Thymus (tissue), 11 donors: Measurements from ENCODE around the gene CCL23. TPM values are rescaled to one million over a fixed set of nuclear protein-coding genes. Genes with fewer than 3 reads are reported as not detected.
"Not testable (repeated sequence)": the region's sequence is repeated elsewhere in the genome, so short reads cannot be mapped to it uniquely, and the experiment has no call there.

Experiments
- DNase-seq, 9 donors: peaks; one replicate each; pipeline ENCODE4 v3.0.0-alpha.2; 2013; ENCODE audit warnings: low spot score in 9 of 9, low read depth in 6 of 9, missing footprints in 1 of 9
- H3K27ac ChIP-seq, 2 donors: one replicate each; pipeline ENCODE4 v1.5.1; 2013; ENCODE audit warnings: control low read depth in 1 of 2, low read depth in 1 of 2, low read length in 1 of 2, mild to moderate bottlenecking in 1 of 2, moderate library complexity in 1 of 2
- H3K27me3 ChIP-seq, 2 donors: one replicate each; pipeline ENCODE4 v1.5.1; 2013; ENCODE audit warnings: low read length in 1 of 2; ENCODE audit not compliant: control insufficient read depth in 2 of 2, insufficient read depth in 1 of 2
- H3K36me3 ChIP-seq, 2 donors: one replicate each; pipeline ENCODE4 v1.5.1; 2013; ENCODE audit warnings: low read length in 1 of 2, mild to moderate bottlenecking in 1 of 2, moderate library complexity in 1 of 2; ENCODE audit not compliant: control insufficient read depth in 2 of 2, insufficient read depth in 2 of 2
- H3K4me1 ChIP-seq, 2 donors: one replicate each; pipeline ENCODE4 v1.5.1; 2013; ENCODE audit warnings: low read length in 2 of 2; ENCODE audit not compliant: control insufficient read depth in 2 of 2, insufficient read depth in 2 of 2
- H3K4me3 ChIP-seq, 2 donors: one replicate each; pipeline ENCODE4 v1.5.1; 2013; ENCODE audit warnings: low read length in 2 of 2, control low read depth in 1 of 2, mild to moderate bottlenecking in 1 of 2
- H3K9me3 ChIP-seq, 2 donors: one replicate each; pipeline ENCODE4 v1.5.1; 2013; ENCODE audit warnings: low read length in 1 of 2, mild to moderate bottlenecking in 1 of 2; ENCODE audit not compliant: control insufficient read depth in 2 of 2, insufficient read depth in 1 of 2
- WGBS: extraction: QIAGEN DNeasy Blood & Tissue Kit; methylation state at CpG from one replicate; pipeline ENCODE4 v1.1.7; 2013; 5-methylcytosine and 5-hydroxymethylcytosine counted together
- polyA plus RNA-seq: library from polyadenylated mRNA; stranded (reverse); fragments of 200-250 nt; gene quantifications from one replicate; pipeline ENCODE4 v1.2.3, GENCODE V29; 2013
- total RNA-seq: library from RNA; stranded (reverse); fragments of 120-200 nt; gene quantifications from one replicate; pipeline ENCODE4 v1.2.4, GENCODE V29; 2013
- donor health status: healthy.

CCL23 gene
- total and polyA plus RNA-seq, 2 donors = 0.61 to 4.2 TPM

DNA sequence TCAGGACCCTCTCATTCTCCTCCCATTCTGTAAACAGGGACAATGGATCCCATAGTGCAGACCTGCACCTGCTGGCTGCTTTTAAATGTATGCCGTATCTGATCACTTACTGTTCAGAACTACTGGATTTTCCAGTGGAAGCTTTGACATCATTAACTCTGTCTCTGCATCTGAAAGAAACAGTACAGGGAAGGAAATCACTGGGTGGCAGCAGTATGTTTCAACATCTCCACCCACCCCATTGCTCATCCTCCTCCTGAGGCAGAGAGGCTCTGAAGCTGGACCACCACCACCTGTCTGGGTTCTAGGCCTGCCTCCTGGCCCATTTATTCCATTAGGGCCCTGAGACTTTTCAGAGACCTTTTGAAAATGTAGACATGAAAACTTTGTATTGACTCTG lies 19.0 kb downstream of the CCL23 start:
- 98% methylated on average over 1 of the region's 1 CpG for WGBS
- Histone ChIP-seq H3K36me3 (no peaks in the 10 kb centered on the region), H3K4me1 (no peaks in the 10 kb centered on the region), H3K27ac (no peak overlapping the region), H3K9me3 (no peaks in the 10 kb centered on the region), H3K27me3 (no peaks in the 10 kb centered on the region), H3K4me3 (no peak overlapping the region)
- DNase-seq = no peak

DNA sequence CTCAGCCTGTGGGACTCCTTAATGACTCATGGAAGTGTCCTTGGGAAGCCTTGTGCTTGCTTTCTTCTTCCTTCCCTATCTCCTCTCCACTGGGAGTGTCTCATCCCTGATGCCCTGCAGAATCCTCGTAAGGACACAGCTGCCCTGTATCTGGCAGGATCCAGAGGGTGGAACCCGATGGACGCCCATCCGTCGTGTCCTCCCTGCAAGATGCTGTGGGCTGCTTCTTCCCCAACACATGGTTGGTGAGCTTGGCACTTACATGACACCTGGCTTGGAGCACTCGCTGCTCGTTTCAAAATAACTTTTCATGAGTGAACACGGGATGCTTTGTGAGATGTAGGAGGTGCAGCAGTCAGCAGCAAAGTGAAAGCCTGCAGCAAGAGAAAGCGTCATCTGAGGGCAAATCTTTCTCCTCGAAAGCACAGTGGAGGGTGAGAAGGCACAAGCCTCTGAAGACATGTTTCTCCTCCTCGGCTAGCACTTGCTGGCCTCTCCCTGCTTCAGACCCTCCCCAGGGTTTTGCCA lies 19.7 kb downstream of the CCL23 start:
- WGBS = 96% methylated on average over 11 of the region's 11 CpGs
- no peaks in the 10 kb centered on the region for H3K9me3 ChIP-seq
- no peaks in the 10 kb centered on the region for H3K27me3 ChIP-seq
- no peak overlapping the region for H3K27ac ChIP-seq
- H3K4me3 ChIP-seq = no peak overlapping the region
- DNase-seq = no peak
- no peaks in the 10 kb centered on the region for H3K4me1 ChIP-seq
- H3K36me3 ChIP-seq = no peaks in the 10 kb centered on the region

DNA sequence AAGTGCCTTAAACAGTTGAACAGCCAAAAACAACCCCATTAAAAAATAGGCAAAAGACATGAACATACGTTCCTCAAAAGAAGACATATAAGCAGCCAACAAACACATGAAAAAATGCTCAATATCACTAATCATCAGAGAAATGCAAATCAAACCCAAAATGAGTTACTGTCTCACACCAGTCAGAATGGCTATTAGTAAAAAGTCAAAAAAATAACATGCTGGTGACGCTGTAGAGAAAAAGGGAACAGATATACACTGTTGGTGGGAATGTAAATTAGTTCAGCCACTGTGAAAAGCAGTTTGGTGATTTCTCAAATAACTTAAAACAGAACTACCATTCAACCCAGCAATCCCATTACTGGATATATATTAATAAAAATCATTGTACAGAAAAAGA lies 22.4 kb downstream of the CCL23 start:
- not testable (repeated sequence) for H3K9me3 ChIP-seq, H3K27ac ChIP-seq, H3K4me3 ChIP-seq, H3K4me1 ChIP-seq, H3K36me3 ChIP-seq, H3K27me3 ChIP-seq, DNase-seq
- 88% methylated on average over 2 of the region's 2 CpGs for WGBS

DNA sequence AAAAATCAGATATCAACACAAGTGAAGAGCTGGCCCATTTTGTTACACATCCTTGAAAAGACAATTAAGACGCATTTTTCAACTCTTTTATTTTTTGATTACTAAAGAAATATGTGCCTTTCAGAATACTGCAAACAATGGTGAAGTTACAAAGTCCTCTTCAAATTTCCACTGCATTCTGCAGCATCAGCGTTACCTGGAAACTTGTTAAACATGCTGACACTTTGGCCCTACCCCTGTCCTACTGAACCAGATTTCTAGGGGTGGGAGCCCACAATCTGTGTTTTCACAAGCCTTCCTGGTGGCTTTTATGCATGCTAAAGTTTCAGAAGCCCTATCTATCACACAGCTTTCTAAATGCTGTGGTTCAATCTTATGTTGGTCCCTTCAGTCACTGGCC lies 26.7 kb downstream of the CCL23 start:
- Histone ChIP-seq H3K27ac (no peak overlapping the region), H3K4me1 (no peaks in the 10 kb centered on the region), H3K27me3 (no peaks in the 10 kb centered on the region), H3K9me3 (no peaks in the 10 kb centered on the region), H3K4me3 (no peak overlapping the region), H3K36me3 (no peaks in the 10 kb centered on the region)
- 92% methylated on average over 2 of the region's 2 CpGs for WGBS
- DNase-seq = no peak

DNA sequence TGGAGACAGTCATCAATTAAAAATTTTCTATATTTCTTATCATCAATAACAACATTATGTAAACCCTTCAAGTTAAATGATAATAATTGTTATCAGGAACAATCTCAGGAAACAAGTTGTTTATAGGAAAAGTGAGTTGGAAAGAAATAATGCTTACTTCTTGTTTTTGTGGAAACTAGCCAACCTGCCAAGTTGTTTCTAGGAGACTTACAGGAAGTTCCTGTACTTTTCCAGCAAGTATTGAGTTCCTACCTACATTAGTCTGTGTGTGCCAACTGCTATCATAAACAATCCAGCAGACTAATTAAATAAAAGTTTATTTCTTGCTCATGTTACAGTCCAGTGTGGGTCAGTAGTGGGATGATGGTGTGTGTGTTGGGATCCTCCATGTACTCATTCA lies 29.6 kb downstream of the CCL23 start:
- Histone ChIP-seq H3K36me3 (no peaks in the 10 kb centered on the region), H3K4me3 (no peak overlapping the region), H3K4me1 (no peaks in the 10 kb centered on the region), H3K27me3 (no peaks in the 10 kb centered on the region), H3K9me3 (no peaks in the 10 kb centered on the region), H3K27ac (no peak overlapping the region)
- DNase-seq = no peak

DNA sequence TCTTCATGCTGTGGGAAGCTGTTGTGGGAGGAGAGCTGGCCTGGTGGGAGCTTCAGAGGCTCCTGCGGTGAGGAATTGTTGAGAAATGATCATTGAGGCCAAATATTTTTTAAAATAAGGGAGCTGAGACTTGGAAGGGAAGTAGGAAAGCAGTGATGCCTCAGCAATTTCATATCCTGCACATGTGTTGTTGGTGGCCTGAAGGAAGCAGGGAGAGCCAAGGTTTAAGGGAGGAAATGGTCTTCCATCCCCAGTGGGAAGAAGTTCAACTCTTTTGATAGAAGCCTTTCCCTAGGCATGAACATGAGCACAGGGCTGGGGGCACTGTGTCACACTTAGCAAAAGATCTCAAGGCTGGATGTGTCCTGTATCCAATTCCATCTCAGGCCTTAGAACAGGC lies 31.1 kb downstream of the CCL23 start, which contains the start of gene CCL14:
TSS of gene CCL14 (minus strand) at position 87 of the 400 bp plus-strand sequence. CDS start at position 7, 80 bp downstream.
- H3K4me1 ChIP-seq = no peaks in the 10 kb centered on the region
- H3K4me3 ChIP-seq = no peak within 1 kb of the TSS
- 95% methylated on average over 1 of the region's 1 CpG for WGBS
- H3K27me3 ChIP-seq = no peaks in the 10 kb centered on the region
- no peak for DNase-seq
- no peaks in the 10 kb centered on the region for H3K36me3 ChIP-seq
- no peak within 1 kb of the TSS for H3K27ac ChIP-seq
- H3K9me3 ChIP-seq = no peaks in the 10 kb centered on the region

DNA sequence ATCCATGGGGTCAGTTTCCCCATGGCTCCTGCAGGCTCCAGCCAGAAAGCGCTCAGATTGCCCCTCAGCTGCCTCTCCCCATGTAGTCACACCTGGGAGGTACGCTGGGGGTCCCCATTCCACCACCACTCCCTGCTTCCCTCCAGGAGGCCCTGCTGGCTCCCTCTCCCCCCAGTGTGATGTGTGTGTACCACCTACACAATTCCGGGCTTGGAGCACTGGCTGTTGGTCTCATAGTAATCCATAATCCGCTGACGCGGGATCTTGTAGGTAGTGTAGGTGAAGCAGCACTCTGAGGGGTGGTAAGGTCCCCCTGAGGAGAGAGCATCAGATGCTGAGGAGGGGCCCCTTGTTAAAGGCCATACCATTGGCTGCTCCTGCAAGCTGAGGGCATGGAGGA lies 33.6 kb downstream of the CCL23 start:
- Histone ChIP-seq H3K27me3 (no peaks in the 10 kb centered on the region), H3K4me3 (no peak overlapping the region), H3K9me3 (no peaks in the 10 kb centered on the region), H3K36me3 (no peaks in the 10 kb centered on the region), H3K4me1 (no peaks in the 10 kb centered on the region), H3K27ac (no peak overlapping the region)
- no peak for DNase-seq
- over 99% methylated on average over 6 of the region's 6 CpGs for WGBS

DNA sequence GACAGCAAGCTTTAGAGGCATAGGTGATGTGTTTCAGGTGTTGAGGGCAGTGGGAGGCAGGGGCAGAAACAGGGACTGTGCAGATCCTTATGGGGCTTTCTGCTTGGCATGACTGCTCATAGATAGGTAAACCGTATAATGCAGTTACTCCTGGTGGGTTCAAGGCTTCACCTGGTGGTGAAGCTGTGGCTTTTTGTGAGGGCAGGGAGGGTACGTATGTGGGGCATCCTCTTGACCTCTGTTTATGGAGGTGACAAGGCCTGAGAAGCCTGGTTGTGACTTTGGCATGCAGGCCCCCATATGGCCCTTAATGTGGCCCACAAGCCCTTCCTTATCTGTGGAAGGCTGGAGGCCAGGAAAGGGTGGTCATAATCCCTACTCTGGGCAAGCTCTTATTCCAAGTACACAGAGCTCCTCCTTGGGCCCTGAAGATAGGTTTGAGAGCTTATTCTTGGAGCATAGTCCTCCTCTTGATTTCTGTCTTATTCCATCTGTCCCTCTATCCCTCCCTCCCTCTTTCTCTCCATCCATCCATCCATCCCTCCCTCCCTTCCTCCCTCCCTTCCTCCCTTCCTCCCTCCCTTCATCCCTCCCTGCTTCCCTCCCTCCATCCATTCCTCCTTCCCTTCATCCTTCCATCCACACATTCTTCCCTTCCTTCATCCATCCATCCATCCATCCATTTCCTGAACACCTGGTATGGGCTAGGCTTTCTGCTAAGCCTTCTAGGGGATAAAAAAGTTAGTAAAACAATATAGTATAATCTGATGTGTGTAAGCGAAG lies 35.2 kb downstream of the CCL23 start:
- no peak overlapping the region for H3K4me3 ChIP-seq
- H3K9me3 ChIP-seq = no peaks in the 10 kb centered on the region
- no peak overlapping the region for H3K27ac ChIP-seq
- H3K27me3 ChIP-seq = no peaks in the 10 kb centered on the region
- H3K4me1 ChIP-seq = no peaks in the 10 kb centered on the region
- 97% methylated on average over 3 of the region's 3 CpGs for WGBS
- H3K36me3 ChIP-seq = no peaks in the 10 kb centered on the region
- DNase-seq = no peak

DNA sequence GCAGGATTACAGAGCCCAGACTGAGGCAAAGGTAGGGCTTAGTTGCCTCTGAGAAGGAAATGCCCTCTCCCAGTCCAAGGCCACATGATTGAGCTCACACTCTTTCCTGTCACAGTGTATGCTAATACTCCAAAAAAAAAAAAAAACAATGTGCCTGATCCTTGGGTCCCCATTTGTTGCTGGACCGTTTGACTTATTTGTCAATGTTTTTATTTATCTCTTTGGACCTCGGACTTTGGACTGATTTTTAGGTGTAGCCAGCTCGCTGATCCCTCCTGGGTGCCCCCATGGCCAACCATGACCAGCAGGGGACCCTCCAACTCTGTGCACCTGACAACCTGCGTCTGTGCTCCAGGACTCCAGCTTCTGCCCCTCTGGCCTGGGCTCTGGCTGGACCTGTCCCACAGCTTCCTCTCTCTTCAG lies 35.9 kb downstream of the CCL23 start:
- 90% methylated on average over 4 of the region's 4 CpGs for WGBS

More for the DNA sequence above, 35.9 kb downstream of the CCL23 start:
- H3K36me3 ChIP-seq = no peaks in the 10 kb centered on the region
- no peaks in the 10 kb centered on the region for H3K4me1 ChIP-seq
- no peak overlapping the region for H3K27ac ChIP-seq
- no peak overlapping the region for H3K4me3 ChIP-seq
- no peak for DNase-seq
- no peaks in the 10 kb centered on the region for H3K9me3 ChIP-seq
- H3K27me3 ChIP-seq = no peaks in the 10 kb centered on the region
